HL-60/S4 treated with retinoic acid at 250 ng/mL for 4 days and 3 days (cell line): ENCODE data around the gene KATNB1.
"Not testable (repeated sequence)": the region's sequence is repeated elsewhere in the genome, so short reads cannot be mapped to it uniquely, and the experiment has no call there.

Experiments
- in situ Hi-C: fragments of 300-500 bp; cut with MboI; formaldehyde crosslinking; loops from 2 replicates; pipeline ENCODE4 v1.7.0; 2022; ENCODE audit warnings: low sequenced_read_pairs

Gene KATNB1

GRCh38 chr16:57700781-57701551 is 34.6 kb upstream of the KATNB1 start:
- in situ Hi-C loops, result no loop called here

GRCh38 chr16:57701759-57702371 is 33.7 kb upstream of the KATNB1 start:
- in situ Hi-C loops, result no loop called here

DNA sequence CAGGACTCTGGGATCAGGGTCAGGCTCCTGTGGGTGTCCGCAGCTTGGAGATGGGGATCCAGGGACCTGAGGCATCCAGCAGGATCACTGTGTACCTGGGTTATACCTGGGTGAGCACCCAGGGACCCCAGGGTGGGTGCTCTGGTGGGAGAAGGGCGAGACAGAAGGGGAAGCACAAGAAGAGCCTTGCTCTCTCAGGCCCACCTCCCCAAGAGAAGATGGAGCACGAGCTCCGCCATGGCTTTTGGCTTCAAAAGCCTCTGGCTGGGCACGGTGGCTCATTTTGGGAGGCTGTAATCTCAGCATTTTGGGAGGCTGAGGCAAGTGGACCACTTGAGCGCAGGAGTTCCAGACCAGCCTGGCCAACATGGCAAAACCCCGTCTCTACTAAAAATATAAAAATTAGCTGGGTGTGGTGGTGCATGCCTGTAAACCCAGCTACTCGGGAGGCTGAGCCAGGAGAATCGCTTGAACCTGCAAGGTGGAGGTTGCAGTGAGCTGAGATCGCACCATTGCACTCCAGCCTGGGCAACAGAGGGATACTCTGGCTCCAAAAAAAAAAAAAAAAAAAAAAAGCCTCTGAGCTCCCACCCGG is 32.1 kb upstream of the KATNB1 start:
- in situ Hi-C loops, result no loop called here

- in situ Hi-C loops, result no loop called here
Measured at GRCh38 chr16:57704011-57704904, 31.3 kb upstream of the KATNB1 start.

DNA sequence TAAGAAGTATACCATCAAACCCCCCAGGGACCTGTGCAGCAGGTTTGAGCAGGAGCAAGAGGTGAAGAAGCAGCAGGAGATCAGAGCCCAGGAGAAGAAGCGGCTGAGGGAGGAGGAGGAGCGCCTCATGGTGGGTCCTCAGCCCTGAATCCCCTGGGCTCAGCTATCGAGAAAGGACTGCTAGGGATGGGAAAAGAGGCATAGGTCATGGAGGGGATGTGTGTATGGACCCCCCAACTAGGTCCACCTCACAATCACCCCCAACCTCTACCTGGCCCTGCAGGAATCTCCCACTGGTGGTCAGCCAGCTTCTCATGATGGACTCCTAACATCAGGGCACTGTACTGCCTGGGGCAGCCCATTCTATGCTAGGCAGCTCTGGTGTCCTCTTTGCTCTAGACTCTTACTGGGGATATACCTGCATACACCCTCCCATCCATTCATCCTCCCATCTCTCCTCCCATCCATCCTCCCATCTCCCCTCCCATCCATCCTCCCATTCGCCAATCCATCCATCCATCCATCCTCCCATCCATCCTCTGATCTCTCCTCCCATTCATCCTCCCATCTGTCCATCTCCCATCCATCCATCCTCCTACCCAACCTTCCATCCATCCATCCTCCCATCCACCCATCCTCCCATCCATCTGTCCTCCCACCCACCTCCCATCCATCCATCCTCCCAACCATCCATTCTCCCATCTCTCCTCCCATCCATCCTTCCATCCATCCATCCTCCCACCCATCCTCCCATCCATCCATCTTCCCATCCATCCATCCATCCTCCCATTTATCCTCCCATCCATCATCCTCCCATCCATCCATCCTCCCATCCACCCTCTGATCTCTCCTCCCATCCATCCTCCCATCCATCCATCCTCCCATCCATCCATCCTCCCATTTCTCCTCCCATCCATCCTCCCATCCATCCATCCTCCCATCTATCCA is 30.4 kb upstream of the KATNB1 start:
- in situ Hi-C loops, result no loop called here

- in situ Hi-C loops, result no loop called here
Measured at GRCh38 chr16:57706717-57707116, 28.9 kb upstream of the KATNB1 start.

DNA sequence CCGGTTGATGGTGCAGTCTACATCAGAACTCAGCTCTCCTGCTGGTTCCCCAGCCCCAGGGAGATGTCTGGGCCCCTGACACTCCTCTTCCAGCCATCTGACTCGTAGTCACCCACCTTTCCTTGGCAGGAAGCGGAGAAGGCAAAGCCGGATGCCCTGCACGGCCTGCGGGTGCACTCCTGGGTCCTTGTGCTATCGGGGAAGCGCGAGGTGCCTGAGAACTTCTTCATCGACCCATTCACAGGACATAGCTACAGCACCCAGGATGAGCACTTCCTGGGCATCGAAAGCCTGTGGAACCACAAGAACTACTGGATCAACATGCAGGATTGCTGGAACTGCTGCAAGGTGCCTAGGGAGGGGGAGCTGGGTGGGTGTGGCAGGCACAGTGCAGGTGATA is 28.2 kb upstream of the KATNB1 start:
- in situ Hi-C loops, result no loop called here

DNA sequence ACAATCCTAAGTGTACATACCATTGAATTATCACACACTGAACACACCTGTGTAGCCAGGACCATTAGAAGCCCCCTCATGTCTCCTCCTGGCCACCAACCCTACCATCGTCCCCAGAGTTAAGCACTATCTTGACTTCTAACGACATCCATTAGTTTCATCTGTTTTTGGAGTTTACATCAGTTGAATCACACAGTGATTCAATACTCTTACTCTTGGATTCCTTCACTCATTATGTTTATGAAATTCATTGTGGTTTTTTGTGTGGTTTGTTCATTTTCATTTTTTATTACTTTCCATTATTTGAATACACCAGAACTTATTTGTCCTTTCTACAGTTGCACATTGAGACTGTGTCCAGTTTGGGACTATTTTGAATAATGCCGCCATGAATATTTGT is 27.4 kb upstream of the KATNB1 start:
- in situ Hi-C loops, result no loop called here

GRCh38 chr16:57709663-57710062 is 25.9 kb upstream of the KATNB1 start:
- in situ Hi-C loops, result no loop called here

- in situ Hi-C loops, result no loop called here
Measured at GRCh38 chr16:57711346-57711745, 24.2 kb upstream of the KATNB1 start.

DNA sequence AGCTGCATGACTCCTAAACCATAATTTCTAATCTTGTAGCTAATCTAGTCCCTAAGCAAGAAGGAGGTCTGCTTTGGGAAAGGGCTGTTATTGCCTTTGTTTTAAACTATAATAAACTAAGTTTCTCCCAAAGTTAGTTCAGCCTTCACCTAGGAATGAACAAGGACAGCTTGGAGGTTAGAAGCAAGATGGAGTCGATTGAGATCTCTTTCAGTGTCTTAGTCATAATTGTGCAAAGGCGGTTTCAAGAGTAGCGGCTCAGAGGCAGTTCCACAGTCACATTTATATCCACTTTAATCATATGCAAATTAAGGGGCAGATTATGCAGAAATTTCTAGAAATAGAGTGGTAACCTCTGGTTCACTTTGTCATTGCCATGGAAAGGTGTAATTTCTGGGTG is 23.6 kb upstream of the KATNB1 start:
- in situ Hi-C loops, result no loop called here

GRCh38 chr16:57712569-57712968 is 23.0 kb upstream of the KATNB1 start:
- in situ Hi-C loops, result not testable (repeated sequence)

GRCh38 chr16:57713596-57713995 is 22.0 kb upstream of the KATNB1 start:
- in situ Hi-C loops, result no loop called here

DNA sequence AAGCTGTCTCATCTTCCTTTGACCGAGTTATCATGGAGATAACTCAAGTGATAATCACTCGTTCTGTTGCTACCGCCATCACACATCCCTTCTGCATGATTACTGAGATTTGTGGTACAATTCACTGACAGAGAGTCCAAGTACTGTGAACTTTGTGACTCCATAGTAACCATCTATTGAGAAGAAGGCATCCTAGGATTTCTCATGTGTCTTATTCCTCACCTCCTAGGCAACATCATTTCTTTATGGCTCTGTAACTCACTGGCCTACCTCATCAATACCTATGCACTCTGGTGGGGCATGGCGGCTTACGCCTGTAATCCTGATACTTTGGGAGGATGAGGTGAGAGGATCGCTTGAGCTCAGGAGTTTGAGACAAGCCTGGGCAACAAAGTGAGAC is 21.5 kb upstream of the KATNB1 start:
- in situ Hi-C loops, result no loop called here

DNA sequence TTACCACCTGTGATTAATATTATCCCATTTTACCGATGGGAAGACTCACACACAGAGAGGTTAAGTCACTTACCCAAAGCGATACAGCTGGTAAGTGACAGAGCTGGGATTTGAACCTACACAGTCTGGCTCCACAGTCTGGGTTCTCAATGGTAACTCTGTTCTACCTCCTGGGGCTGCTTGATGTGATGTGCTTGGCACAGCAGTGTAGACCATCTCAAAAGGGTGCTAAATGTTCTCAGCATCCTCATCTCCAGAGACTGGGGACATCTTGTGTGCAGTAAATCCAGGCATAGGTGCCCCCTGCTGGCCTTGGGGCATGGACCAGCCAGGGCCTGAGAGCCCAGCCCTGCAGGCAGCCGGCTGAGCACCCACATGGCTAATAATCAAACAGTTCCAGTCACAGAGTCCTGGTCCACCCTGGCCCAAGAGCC is 15.4 kb upstream of the KATNB1 start:
- in situ Hi-C loops, result no loop called here

- in situ Hi-C loops, result no loop called here
Measured at GRCh38 chr16:57721356-57722209, 14.0 kb upstream of the KATNB1 start.

DNA sequence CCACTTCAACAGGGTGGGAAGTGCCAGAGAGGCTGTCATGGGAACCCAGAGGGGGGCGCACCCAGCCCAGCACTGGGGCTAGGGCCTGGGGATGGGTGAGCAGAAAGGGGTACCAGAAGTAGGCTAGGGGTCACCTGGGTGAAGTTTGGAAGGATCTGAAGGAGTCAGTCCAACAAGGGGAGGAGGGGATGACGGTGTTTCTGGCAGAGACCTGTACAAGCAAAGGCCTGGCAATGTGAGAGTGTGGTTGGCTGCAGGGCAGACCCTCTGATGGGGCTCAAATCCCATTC is 13.4 kb upstream of the KATNB1 start:
- in situ Hi-C loops, result no loop called here

DNA sequence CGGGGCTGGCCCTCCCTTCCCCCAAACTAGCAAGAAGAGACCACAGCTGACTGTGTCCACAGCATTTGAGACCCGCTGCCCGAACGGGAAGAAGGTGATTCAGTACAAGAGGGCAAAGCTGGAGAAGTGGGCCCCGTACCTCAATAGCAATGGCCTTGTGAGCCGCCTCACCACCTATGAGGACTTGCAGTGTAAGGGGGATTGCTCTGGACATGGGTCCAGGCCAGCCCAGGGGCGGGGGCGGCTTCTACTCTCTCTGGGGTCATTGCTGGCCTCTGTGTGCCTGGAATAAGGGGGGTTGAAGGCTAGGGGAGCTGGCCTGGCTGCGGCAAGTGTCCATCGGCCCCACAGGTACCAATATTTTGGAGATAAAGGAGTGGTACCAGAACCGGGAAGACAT is 12.9 kb upstream of the KATNB1 start:
- in situ Hi-C loops, result no loop called here

- in situ Hi-C loops, result no loop called here
Measured at GRCh38 chr16:57723170-57723569, 12.4 kb upstream of the KATNB1 start.
